ENCODE results near the gene SORCS2. TPM values are rescaled to one million over a fixed set of nuclear protein-coding genes. Genes with fewer than 3 reads are reported as not detected.

SORCS2 gene
- total RNA-seq, 1 experiment from 2014 or later: 0.06 TPM

DNA sequence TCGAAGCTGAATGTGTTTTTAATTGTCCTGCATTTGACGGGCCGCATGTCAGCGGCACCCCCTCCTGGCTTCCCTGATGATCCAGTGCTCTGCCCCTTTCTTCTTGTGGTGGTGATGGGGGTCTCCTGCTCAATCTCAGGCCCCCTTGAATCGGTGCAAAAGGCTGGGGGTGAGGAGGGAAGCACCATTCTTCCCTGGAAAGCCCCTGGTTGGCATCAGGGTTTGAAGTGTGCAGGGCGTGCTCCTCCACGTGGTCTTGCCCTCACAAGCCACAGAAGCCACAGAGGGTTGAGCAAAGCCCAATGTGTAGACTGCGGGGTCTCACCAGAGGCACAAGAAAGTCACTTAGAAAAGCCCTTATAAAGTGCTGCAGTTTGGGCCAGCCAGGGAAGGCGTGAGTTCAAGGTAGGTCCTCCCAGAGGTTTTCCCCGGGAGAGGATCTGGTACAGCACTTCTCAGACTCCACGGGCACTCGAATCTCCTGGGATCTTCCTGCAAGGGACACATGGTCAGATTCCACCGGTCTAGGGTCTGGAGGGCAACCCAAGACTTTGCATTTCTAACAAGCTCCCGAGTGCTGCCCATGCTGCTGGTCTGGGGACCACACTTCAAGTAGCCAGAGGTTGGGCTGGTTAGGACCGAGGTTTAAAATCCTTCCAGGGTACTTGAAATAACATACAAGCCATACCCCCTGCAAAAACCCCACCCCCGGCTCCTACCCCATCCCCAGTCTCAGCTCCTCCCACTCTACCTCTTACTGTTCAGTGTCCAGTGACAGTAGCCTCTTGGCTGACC lies 207.3 kb downstream of the SORCS2 start:
- Histone ChIP-seq H3K4me1 (ENCODE audit: insufficient read depth, low read length, poor library complexity, severe bottlenecking) (no peaks in the 10 kb centered on the region), H3K36me3 (ENCODE audit: insufficient read depth, low read length, poor library complexity, severe bottlenecking) (no peaks in the 10 kb centered on the region), H3K9me3 (ENCODE audit: low read depth, low read length, poor library complexity, severe bottlenecking) (no peaks in the 10 kb centered on the region), H3K4me3 (ENCODE audit: low read depth, low read length, poor library complexity, severe bottlenecking) (no peak overlapping the region), H3K27me3 (replicated peaks; ENCODE audit: insufficient read depth, low read depth, low read length, poor library complexity) (peaks cover 67% of the 10 kb centered on the region), H3K27ac (ENCODE audit: low read depth, low read length, poor library complexity, severe bottlenecking) (no peak overlapping the region)
- no peak for DNase-seq (ENCODE audit: low spot score)
- intact Hi-C loops (cut with micrococcal nuclease; ENCODE audit: unreplicated experiment): no loop called here
- POLR2A ChIA-PET (ENCODE audit: low non-redundant PET): no interaction called here
- no TSS peak for BruUV-seq (replicated peaks)
- TF ChIP-seq, protein P1, sequence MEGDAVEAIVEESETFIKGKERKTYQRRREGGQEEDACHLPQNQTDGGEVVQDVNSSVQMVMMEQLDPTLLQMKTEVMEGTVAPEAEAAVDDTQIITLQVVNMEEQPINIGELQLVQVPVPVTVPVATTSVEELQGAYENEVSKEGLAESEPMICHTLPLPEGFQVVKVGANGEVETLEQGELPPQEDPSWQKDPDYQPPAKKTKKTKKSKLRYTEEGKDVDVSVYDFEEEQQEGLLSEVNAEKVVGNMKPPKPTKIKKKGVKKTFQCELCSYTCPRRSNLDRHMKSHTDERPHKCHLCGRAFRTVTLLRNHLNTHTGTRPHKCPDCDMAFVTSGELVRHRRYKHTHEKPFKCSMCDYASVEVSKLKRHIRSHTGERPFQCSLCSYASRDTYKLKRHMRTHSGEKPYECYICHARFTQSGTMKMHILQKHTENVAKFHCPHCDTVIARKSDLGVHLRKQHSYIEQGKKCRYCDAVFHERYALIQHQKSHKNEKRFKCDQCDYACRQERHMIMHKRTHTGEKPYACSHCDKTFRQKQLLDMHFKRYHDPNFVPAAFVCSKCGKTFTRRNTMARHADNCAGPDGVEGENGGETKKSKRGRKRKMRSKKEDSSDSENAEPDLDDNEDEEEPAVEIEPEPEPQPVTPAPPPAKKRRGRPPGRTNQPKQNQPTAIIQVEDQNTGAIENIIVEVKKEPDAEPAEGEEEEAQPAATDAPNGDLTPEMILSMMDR (conservative IDR thresholded peaks at IDR 0.05; ENCODE audit: low read depth, low read length): no peak
- no peak for TF ChIP-seq EZH2 (IDR thresholded peaks at IDR 0.05; ENCODE audit: borderline replicate concordance, low read depth, low read length, poor library complexity, severe bottlenecking)
- CTCF ChIA-PET: no interaction called here

DNA sequence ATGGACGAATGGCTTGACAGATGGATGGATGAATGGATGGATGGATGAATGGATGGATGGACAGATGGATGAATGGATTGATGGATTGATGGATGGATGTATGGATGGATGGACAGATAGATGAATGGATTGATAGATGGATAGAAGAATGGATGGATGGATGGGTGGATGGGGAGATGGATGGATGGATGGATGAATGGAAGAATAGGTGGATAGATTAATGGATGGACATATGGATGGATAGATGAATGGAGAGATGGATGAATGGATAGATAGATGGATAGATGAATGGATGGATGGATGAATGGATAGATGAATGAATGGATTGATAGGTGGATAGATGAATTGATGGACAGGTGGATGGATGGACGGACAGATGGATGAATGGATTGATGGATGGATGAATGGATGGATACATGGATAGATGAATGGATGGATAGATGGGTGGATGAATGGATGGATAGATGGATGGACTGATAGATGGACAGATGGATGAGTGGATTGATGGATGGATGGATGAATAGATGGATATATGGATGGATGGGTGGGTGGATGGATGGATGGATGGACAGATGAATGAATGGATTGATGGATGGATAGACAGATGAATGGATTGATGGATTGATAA lies 208.4 kb downstream of the SORCS2 start:
- intact Hi-C loops (cut with micrococcal nuclease; ENCODE audit: unreplicated experiment): no loop called here

DNA sequence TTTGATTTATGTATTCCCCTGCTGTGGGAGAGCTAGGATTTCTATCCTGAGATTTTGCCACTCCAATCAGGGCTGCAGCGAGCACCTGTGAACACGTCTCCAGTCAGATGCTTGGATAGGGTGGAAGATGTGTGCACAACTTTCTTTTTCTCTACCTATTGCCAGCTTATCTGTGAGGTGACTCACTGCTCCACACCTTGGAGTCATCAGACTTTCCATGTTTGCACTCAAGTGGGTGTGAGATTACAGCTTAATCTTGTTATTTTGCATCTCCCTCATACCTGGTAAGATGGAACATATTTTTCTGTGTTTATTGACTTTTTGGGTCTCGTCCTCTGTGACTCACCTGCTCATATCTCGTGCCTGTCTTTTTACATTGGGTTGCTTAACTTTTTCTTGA lies 210.2 kb downstream of the SORCS2 start:
- Histone ChIP-seq H3K27me3 (replicated peaks; ENCODE audit: insufficient read depth, low read depth, low read length, poor library complexity) (peaks cover 44% of the 10 kb centered on the region), H3K9me3 (ENCODE audit: low read depth, low read length, poor library complexity, severe bottlenecking) (no peaks in the 10 kb centered on the region), H3K4me3 (ENCODE audit: low read depth, low read length, poor library complexity, severe bottlenecking) (no peak overlapping the region), H3K36me3 (ENCODE audit: insufficient read depth, low read length, poor library complexity, severe bottlenecking) (no peaks in the 10 kb centered on the region), H3K4me1 (ENCODE audit: insufficient read depth, low read length, poor library complexity, severe bottlenecking) (no peaks in the 10 kb centered on the region), H3K27ac (ENCODE audit: low read depth, low read length, poor library complexity, severe bottlenecking) (no peak overlapping the region)
- no TSS peak for BruUV-seq (replicated peaks)
- POLR2A ChIA-PET (ENCODE audit: low non-redundant PET): no interaction called here
- intact Hi-C loops (cut with micrococcal nuclease; ENCODE audit: unreplicated experiment): no loop called here
- no peak for TF ChIP-seq EZH2 (IDR thresholded peaks at IDR 0.05; ENCODE audit: borderline replicate concordance, low read depth, low read length, poor library complexity, severe bottlenecking)
- TF ChIP-seq, protein P1 (conservative IDR thresholded peaks at IDR 0.05; ENCODE audit: low read depth, low read length): no peak
- CTCF ChIA-PET: no interaction called here
- no peak for DNase-seq (ENCODE audit: low spot score)

More for the DNA sequence above, 208.4 kb downstream of the SORCS2 start:
- Histone ChIP-seq H3K27me3 (replicated peaks; ENCODE audit: insufficient read depth, low read depth, low read length, poor library complexity) (peaks cover 57% of the 10 kb centered on the region), H3K4me1 (ENCODE audit: insufficient read depth, low read length, poor library complexity, severe bottlenecking) (no peaks in the 10 kb centered on the region), H3K9me3 (ENCODE audit: low read depth, low read length, poor library complexity, severe bottlenecking) (no peaks in the 10 kb centered on the region), H3K36me3 (ENCODE audit: insufficient read depth, low read length, poor library complexity, severe bottlenecking) (no peaks in the 10 kb centered on the region), H3K27ac (ENCODE audit: low read depth, low read length, poor library complexity, severe bottlenecking) (no peak overlapping the region), H3K4me3 (ENCODE audit: low read depth, low read length, poor library complexity, severe bottlenecking) (no peak overlapping the region)
- TF ChIP-seq, protein P1 (conservative IDR thresholded peaks at IDR 0.05; ENCODE audit: low read depth, low read length): no peak
- no peak for TF ChIP-seq EZH2 (IDR thresholded peaks at IDR 0.05; ENCODE audit: borderline replicate concordance, low read depth, low read length, poor library complexity, severe bottlenecking)
- no peak for DNase-seq (ENCODE audit: low spot score)
- BruUV-seq (replicated peaks): no TSS peak
- POLR2A ChIA-PET (ENCODE audit: low non-redundant PET): no interaction called here
- CTCF ChIA-PET: no interaction called here

Measured in A673 (cell line).